ENCODE results near the gene GNPAT.

Gene GNPAT

GRCh38 chr1:231232870-231233734 lies 7.9 kb upstream of the GNPAT start:
- Histone ChIP-seq H3K27me3 (ENCODE audit: low read length) (no peaks in the 10 kb centered on the region), H3K4me3 (ENCODE audit: insufficient read depth, low read length, poor library complexity, severe bottlenecking) (no peak overlapping the region), H4K20me1 (ENCODE audit: low read depth, low read length) (no peaks in the 10 kb centered on the region), H3K9ac (ENCODE audit: low read length) (no peak overlapping the region), H3K4me2 (ENCODE audit: low read depth, low read length, poor library complexity, severe bottlenecking) (no peak overlapping the region), H3F3A (ENCODE audit: insufficient read depth) (no peaks in the 10 kb centered on the region), H2AFZ (ENCODE audit: low read depth, low read length, severe bottlenecking) (no peak overlapping the region), H3K9me3 (ENCODE audit: insufficient read depth, low read length) (no peaks in the 10 kb centered on the region), H3K36me3 (ENCODE audit: low read length) (no peaks in the 10 kb centered on the region; the same call in 1 of the 2 replicates), H3K9me2 (replicated peaks; ENCODE audit: insufficient read depth, low read length) (no peaks in the 10 kb centered on the region), H3K27ac (ENCODE audit: low read depth, low read length) (no peak overlapping the region), H3K79me2 (ENCODE audit: insufficient read depth, low read length) (peaks cover 33% of the 10 kb centered on the region)
- TF ChIP-seq CTCF (IDR thresholded peaks at IDR 0.05; ENCODE audit: insufficient read depth, low read length, poor library complexity, severe bottlenecking) (no peak), EZH2phosphoT487 (conservative IDR thresholded peaks at IDR 0.05; ENCODE audit: low read length) (no peak)

GRCh38 chr1:231233735-231234417 lies 7.1 kb upstream of the GNPAT start:
- no peak for TF ChIP-seq CTCF (IDR thresholded peaks at IDR 0.05; ENCODE audit: insufficient read depth, low read length, poor library complexity, severe bottlenecking)
- TF ChIP-seq EZH2phosphoT487 (conservative IDR thresholded peaks at IDR 0.05; ENCODE audit: low read length) = no peak
- H3F3A ChIP-seq (ENCODE audit: insufficient read depth) = no peaks in the 10 kb centered on the region
- no peaks in the 10 kb centered on the region for H3K9me2 ChIP-seq (replicated peaks; ENCODE audit: insufficient read depth, low read length)
- no peak overlapping the region for H2AFZ ChIP-seq (ENCODE audit: low read depth, low read length, severe bottlenecking)
- no peak overlapping the region for H3K27ac ChIP-seq (ENCODE audit: low read depth, low read length)
- H3K27me3 ChIP-seq (ENCODE audit: low read length) = no peaks in the 10 kb centered on the region
- H3K4me2 ChIP-seq (ENCODE audit: low read depth, low read length, poor library complexity, severe bottlenecking) = no peak overlapping the region
- H4K20me1 ChIP-seq (ENCODE audit: low read depth, low read length) = no peaks in the 10 kb centered on the region
- H3K36me3 ChIP-seq (ENCODE audit: low read length) = no peaks in the 10 kb centered on the region; the same call in 1 of the 2 replicates
- H3K4me3 ChIP-seq (ENCODE audit: insufficient read depth, low read length, poor library complexity, severe bottlenecking) = no peak overlapping the region
- H3K9me3 ChIP-seq (ENCODE audit: insufficient read depth, low read length) = no peaks in the 10 kb centered on the region
- peaks cover 33% of the 10 kb centered on the region for H3K79me2 ChIP-seq (ENCODE audit: insufficient read depth, low read length)
- H3K9ac ChIP-seq (ENCODE audit: low read length) = no peak overlapping the region

GRCh38 chr1:231234506-231234905 lies 6.5 kb upstream of the GNPAT start:
- Histone ChIP-seq H3K4me3 (ENCODE audit: insufficient read depth, low read length, poor library complexity, severe bottlenecking) (no peak overlapping the region), H3K79me2 (ENCODE audit: insufficient read depth, low read length) (peaks cover 34% of the 10 kb centered on the region; the same call in 1 of the 2 replicates), H3F3A (ENCODE audit: insufficient read depth) (no peaks in the 10 kb centered on the region), H3K27me3 (ENCODE audit: low read length) (no peaks in the 10 kb centered on the region), H3K9me3 (ENCODE audit: insufficient read depth, low read length) (no peaks in the 10 kb centered on the region), H3K9ac (ENCODE audit: low read length) (no peak overlapping the region), H4K20me1 (ENCODE audit: low read depth, low read length) (no peaks in the 10 kb centered on the region), H3K9me2 (replicated peaks; ENCODE audit: insufficient read depth, low read length) (no peaks in the 10 kb centered on the region), H3K36me3 (ENCODE audit: low read length) (no peaks in the 10 kb centered on the region; the same call in 1 of the 2 replicates), H3K4me2 (ENCODE audit: low read depth, low read length, poor library complexity, severe bottlenecking) (no peak overlapping the region), H3K27ac (ENCODE audit: low read depth, low read length) (no peak overlapping the region), H2AFZ (ENCODE audit: low read depth, low read length, severe bottlenecking) (no peak overlapping the region)
- TF ChIP-seq EZH2phosphoT487 (conservative IDR thresholded peaks at IDR 0.05; ENCODE audit: low read length) (no peak), CTCF (IDR thresholded peaks at IDR 0.05; ENCODE audit: insufficient read depth, low read length, poor library complexity, severe bottlenecking) (no peak)
